Endothelial cell (in vitro differentiated cells): ENCODE measurements around the gene SLC47A1. TPM values are rescaled to one million over a fixed set of nuclear protein-coding genes. Genes with fewer than 3 reads are reported as not detected.
A peak's percentile ranks its signal among the peaks of the same experiment; 100 is the strongest.
"Not testable (repeated sequence)": the region's sequence is repeated elsewhere in the genome, so short reads cannot be mapped to it uniquely, and the experiment has no call there.

ENCODE experiments used
- DNase-seq: peaks from one replicate; pipeline ENCODE4 v3.0.0; 2021; ENCODE audit warnings: low spot score
- H3K27ac Mint-ChIP-seq: one replicate; pipeline ENCODE4 v1.8.0; 2021; ENCODE audit warnings: mixed read lengths, inconsistent platforms; ENCODE audit not compliant: unreplicated experiment
- H3K27me3 Mint-ChIP-seq: one replicate; pipeline ENCODE4 v1.8.0; 2021; ENCODE audit warnings: mild to moderate bottlenecking, moderate library complexity, mixed read lengths, inconsistent platforms; ENCODE audit not compliant: unreplicated experiment
- H3K36me3 Mint-ChIP-seq: one replicate; pipeline ENCODE4 v1.8.0; 2021; ENCODE audit warnings: mild to moderate bottlenecking, low read depth, mixed read lengths, inconsistent platforms; ENCODE audit not compliant: unreplicated experiment
- H3K4me1 Mint-ChIP-seq: one replicate; pipeline ENCODE4 v1.8.0; 2021; ENCODE audit warnings: mild to moderate bottlenecking, mixed read lengths, inconsistent platforms; ENCODE audit not compliant: unreplicated experiment
- H3K4me3 Mint-ChIP-seq: one replicate; pipeline ENCODE4 v1.8.0; 2021; ENCODE audit warnings: mild to moderate bottlenecking, mixed read lengths, inconsistent platforms; ENCODE audit not compliant: unreplicated experiment
- H3K9me3 Mint-ChIP-seq: one replicate; pipeline ENCODE4 v1.8.0; 2021; ENCODE audit warnings: mixed read lengths, inconsistent platforms; ENCODE audit not compliant: unreplicated experiment
- CTCF ChIP-seq: fragments of 200-600 bp; sonication (generic); IDR thresholded peaks from one replicate; pipeline ENCODE4 v1.5.0; 2021; ENCODE audit warnings: antibody characterized with exemption; ENCODE audit not compliant: unreplicated experiment
- total RNA-seq: library from RNA; stranded (reverse); fragmentation: NEBNext Ultra II Directional; extraction: Animal tissue kit (Norgen Biotek cat#: 25700); gene quantifications from one replicate; pipeline ENCODE4 v1.2.1, GENCODE V29; 2021; ENCODE audit not compliant: unreplicated experiment

SLC47A1 gene
- total RNA-seq, 1 donor from 2014 or later, result 6.8 TPM

DNA sequence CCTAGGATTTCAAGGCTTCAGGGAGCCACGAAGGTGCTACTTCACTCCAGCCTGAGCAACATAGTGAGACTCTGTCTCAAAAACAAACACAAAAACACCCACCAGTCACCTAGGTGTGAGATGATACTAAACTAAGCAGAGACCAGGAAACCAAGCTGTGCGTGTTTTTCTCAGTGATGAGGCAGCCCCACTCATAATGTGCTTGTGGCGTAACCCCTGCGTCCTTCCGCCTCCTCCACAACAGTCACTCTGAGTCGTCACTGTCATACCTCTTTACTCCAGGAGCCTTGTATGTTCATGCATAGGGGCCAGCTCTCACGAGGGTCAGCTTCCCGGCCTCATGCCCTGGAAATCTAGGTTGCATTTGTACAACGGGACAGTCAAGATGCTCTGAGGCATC lies 31.1 kb upstream of the SLC47A1 start:
- Mint-ChIP-seq H3K4me3 (no peak overlapping the region), H3K27me3 (peaks cover 3% of the 10 kb centered on the region), H3K36me3 (no peaks in the 10 kb centered on the region), H3K9me3 (no peaks in the 10 kb centered on the region), H3K4me1 (no peaks in the 10 kb centered on the region), H3K27ac (no peak overlapping the region)
- DNase-seq, result no peak
- no peak for TF ChIP-seq CTCF

DNA sequence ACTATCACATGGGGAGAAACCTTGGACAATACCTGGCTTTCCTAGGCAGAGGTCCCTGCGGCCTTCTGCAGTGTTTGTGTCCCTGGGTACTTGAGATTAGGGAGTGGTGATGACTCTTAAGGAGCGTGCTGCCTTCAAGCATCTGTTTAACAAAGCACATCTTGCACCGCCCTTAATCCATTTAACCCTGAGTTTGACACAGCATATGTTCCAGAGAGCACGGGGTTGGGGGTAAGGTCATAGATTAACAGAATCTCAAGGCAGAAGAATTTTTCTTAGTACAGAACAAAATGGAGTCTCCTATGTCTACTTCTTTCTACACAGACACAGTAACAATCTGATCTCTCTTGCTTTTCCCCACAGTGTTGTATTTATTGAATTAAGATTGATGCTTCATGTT lies 28.1 kb upstream of the SLC47A1 start:
- not testable (repeated sequence) for DNase-seq, H3K4me3 Mint-ChIP-seq, H3K9me3 Mint-ChIP-seq, H3K27ac Mint-ChIP-seq, H3K36me3 Mint-ChIP-seq, H3K4me1 Mint-ChIP-seq
- H3K27me3 Mint-ChIP-seq, result peaks cover 14% of the 10 kb centered on the region

DNA sequence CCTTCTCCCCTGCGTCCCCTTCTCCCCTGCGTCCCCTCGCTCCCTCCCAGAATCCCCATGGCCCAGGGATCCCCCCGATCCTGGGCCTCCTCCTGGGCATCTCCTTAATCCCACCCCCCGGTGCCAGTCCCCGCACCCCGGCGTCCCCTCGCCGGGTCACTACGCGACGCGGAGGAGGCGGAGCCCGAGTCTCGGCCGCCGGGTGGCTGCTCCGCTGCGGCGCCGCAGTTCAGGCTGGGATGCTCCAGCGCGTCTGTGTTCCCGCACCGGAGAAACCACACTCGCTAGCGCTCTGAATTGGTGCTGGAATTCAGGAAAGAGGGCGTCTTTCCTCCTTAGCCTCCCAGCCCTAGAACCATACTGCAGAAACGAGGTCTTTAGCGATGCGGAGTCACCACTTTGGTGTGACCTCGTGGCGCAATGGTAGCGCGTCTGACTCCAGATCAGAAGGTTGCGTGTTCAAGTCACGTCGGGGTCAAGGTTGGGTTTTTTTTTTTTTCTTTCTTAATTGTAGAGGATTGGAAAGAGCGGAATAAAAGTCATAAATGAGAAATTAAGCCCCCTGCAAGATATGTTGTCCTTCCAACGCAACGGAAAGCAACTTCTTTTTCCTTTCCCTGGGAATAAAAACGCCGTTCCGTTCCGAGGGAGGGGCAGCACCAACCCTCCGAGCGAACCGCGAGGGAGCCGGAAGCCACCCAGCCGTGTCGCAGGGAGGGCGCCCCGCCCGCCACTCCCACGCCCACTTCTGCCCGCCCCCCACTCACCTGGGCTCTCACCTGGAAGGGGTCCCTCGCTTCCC lies 25.7 kb upstream of the SLC47A1 start:
- Mint-ChIP-seq H3K9me3 (no peaks in the 10 kb centered on the region), H3K27me3 (peaks cover 14% of the 10 kb centered on the region), H3K36me3 (peaks cover 9% of the 10 kb centered on the region), H3K4me1 (peaks cover 7% of the 10 kb centered on the region), H3K27ac (peak overlapping the region; percentile 97), H3K4me3 (peak overlapping the region; percentile 94)
- TF ChIP-seq CTCF, result no peak
- DNase-seq, result peak; percentile 89

DNA sequence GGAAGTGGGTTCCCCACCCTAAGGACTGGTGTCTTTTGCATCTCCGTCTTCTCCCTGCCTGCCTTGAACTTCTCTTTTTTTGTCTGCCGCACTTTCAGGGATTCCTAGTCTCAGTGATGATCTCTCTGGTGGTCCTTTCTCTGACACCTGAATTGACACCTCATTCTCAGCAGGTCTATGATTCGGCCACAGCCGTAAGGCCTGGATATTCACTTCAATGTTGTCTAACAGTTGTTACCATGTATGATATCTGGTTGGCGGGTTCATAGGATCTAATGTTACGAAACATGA lies 25.1 kb upstream of the SLC47A1 start:
- peaks cover 14% of the 10 kb centered on the region for H3K27me3 Mint-ChIP-seq
- peaks cover 12% of the 10 kb centered on the region for H3K4me1 Mint-ChIP-seq
- no peak for TF ChIP-seq CTCF
- peak overlapping the region; percentile 94 for H3K4me3 Mint-ChIP-seq
- no peaks in the 10 kb centered on the region for H3K9me3 Mint-ChIP-seq
- H3K27ac Mint-ChIP-seq, result peak overlapping the region; percentile 87
- DNase-seq, result no peak
- peaks cover 9% of the 10 kb centered on the region for H3K36me3 Mint-ChIP-seq

DNA sequence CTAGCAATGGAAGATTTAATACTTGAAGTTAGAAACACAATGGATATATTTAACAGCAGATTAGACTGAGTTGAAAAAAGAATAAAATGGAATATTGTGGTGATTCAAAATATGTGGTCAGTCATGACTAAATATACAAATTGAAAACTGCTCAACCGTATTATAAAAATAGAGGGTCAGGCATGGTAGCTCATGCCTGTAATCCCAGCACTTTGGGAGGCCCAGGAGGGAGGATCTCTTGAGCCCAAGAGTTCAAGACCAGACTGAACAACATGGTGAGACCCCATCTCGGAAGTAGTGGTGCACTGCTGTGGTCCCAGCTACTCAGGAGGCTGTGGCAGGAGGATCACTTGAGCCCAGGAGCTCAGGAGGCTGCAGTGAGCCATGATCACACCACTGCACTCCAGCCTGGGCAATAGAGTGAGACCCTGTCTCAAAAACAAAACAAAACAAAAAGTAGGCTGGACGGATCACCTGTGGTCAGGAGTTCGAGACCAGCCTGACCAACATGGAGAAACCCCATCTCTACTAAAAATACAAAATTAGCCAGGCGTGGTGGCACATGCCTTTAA lies 24.3 kb upstream of the SLC47A1 start:
- DNase-seq, H3K27ac Mint-ChIP-seq, H3K4me3 Mint-ChIP-seq, H3K9me3 Mint-ChIP-seq, H3K36me3 Mint-ChIP-seq: not testable (repeated sequence)
- peaks cover 15% of the 10 kb centered on the region for H3K4me1 Mint-ChIP-seq
- H3K27me3 Mint-ChIP-seq, result peaks cover 14% of the 10 kb centered on the region

DNA sequence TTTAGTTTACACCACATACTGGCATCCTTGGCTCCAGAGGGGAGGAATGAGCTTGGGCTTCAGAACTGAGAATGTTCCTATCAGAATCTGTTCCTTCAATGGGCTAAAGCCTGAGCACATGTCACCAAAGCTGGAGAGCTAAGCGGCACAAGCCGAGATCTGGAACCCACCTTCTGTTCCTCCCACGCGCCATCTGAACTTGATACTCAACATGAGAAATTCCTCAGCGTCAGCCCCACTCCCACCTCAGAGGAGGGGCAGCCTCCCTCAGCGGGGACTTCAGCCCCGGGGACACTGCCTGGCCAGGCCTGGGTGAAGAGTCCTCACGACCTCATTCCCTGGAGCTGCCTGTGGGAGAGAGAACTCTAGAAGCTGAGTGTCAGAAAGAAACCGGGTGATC lies 22.8 kb upstream of the SLC47A1 start:
- Mint-ChIP-seq H3K36me3 (peaks cover 9% of the 10 kb centered on the region), H3K4me3 (no peak overlapping the region), H3K4me1 (peaks cover 15% of the 10 kb centered on the region), H3K27ac (no peak overlapping the region), H3K9me3 (no peaks in the 10 kb centered on the region), H3K27me3 (peaks cover 14% of the 10 kb centered on the region)
- no peak for TF ChIP-seq CTCF
- no peak for DNase-seq
